Memory B cell (primary cell): ENCODE measurements around the gene PEX14.

ENCODE experiments used
- ATAC-seq: fragments of 150-1000 bp; cut with Tn5 transposase; 2 replicates; pipeline ENCODE4 v1.10.0; 2021; ENCODE audit warnings: low read depth, mild to moderate bottlenecking, moderate library complexity
- DNase-seq, 2 donors: peaks; one replicate each; pipeline ENCODE4 v3.0.0; 2022; ENCODE audit warnings: low spot score in 2 of 2
- H3K27ac Mint-ChIP-seq: one replicate; pipeline ENCODE4 v1.8.0; 2022; ENCODE audit warnings: mild to moderate bottlenecking, moderate library complexity, mixed read lengths
- H3K27me3 Mint-ChIP-seq: one replicate; pipeline ENCODE4 v1.8.0; 2022; ENCODE audit warnings: mixed read lengths
- H3K36me3 Mint-ChIP-seq: one replicate; pipeline ENCODE4 v1.8.0; 2022; ENCODE audit warnings: mild to moderate bottlenecking, mixed read lengths
- H3K4me1 Mint-ChIP-seq: one replicate; pipeline ENCODE4 v1.8.0; 2022; ENCODE audit warnings: mixed read lengths
- H3K4me3 Mint-ChIP-seq: one replicate; pipeline ENCODE4 v1.8.0; 2022; ENCODE audit warnings: mild to moderate bottlenecking, moderate library complexity, mixed read lengths
- H3K9me3 Mint-ChIP-seq: one replicate; pipeline ENCODE4 v1.8.0; 2022; ENCODE audit warnings: mixed read lengths

PEX14 gene

DNA sequence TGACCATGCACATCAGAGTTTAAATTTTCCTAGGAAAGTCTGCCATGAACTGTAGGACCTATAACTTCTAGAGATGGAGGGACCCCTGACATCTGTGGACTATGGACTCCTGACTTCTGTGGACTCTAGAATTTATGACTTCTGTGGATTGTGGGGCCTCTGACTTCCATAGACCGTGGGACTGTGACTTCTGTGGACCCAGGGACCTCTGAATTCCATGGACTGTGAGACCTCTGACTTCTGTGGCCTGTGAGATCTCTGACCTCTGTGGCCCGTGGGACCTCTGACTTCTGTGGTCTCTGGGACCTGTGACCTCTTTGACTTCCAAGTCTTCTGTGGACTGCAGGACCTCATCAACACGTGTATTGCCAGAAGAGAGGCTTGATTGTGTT is 36.7 kb downstream of the PEX14 start:
- peaks cover 47% of the 10 kb centered on the region for H3K4me1 Mint-ChIP-seq
- peaks cover 1% of the 10 kb centered on the region for H3K36me3 Mint-ChIP-seq
- H3K27ac Mint-ChIP-seq = peak overlapping the region; percentile 17
- H3K4me3 Mint-ChIP-seq = no peak overlapping the region
- no peaks in the 10 kb centered on the region for H3K9me3 Mint-ChIP-seq
- H3K27me3 Mint-ChIP-seq = no peaks in the 10 kb centered on the region
- no peak for DNase-seq
- no peak for ATAC-seq

DNA sequence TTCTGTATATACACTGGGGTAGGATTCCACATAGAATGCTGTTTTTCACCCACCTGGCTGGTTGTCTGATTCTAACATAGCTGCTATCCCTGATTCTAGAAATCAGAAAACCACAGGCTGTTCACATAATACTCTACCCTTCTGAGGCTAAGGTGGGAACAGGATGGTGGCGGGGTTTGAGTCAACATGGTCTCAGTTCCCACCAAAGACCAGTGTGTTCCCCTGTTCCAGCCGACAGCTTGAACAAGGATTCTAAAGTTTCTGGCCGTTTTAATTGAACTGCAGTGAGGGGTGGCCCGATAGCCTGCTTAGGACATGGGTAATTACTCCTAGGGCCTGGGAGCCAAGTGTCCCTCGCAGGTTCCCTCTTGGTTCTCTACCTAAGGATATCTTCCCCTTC is 38.4 kb downstream of the PEX14 start:
- Mint-ChIP-seq H3K9me3 (no peaks in the 10 kb centered on the region), H3K27ac (no peak overlapping the region), H3K4me1 (peaks cover 45% of the 10 kb centered on the region), H3K36me3 (no peaks in the 10 kb centered on the region), H3K27me3 (no peaks in the 10 kb centered on the region), H3K4me3 (no peak overlapping the region)
- DNase-seq (no peak), ATAC-seq (no peak)

DNA sequence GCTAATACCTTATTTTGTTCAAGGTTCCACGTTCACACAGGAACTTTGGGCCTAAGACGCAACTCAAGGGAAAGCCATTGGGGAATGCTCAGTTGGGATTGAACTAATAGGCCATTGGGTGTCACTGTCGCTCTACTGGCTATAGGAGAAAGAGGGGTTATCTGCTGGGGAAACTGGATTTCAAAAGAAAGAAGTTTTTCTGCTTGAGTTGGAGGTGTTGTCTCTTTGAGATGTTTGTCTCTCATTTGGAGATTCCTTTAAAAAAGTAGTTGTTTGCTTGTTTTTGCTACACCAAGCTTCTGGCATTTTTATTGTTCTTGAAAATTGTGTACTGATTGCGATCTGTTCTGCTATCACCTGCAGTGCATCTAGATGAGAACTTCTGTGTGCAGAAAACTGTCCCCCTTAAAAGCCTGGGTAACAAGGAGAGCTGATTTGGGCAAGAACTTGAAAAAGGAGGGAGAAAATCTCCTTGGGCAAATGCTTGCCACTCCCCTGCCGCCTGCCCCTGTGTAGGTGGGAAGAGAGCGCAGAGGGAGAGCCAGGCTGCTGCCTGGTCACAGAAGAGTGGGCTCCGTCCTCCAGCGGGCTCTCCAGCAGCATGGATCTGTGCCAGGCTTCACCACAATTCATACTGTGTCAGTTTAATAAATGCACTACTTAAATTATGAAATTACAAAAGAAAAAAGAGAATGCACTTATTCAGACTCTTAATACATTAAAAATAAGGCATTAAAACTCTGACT is 39.9 kb downstream of the PEX14 start:
- no peak overlapping the region for H3K27ac Mint-ChIP-seq
- H3K9me3 Mint-ChIP-seq = no peaks in the 10 kb centered on the region
- H3K4me1 Mint-ChIP-seq = peaks cover 45% of the 10 kb centered on the region
- no peak overlapping the region for H3K4me3 Mint-ChIP-seq
- H3K36me3 Mint-ChIP-seq = peaks cover under 1% of the 10 kb centered on the region
- DNase-seq (no peak), ATAC-seq (no peak)
- H3K27me3 Mint-ChIP-seq = no peaks in the 10 kb centered on the region

DNA sequence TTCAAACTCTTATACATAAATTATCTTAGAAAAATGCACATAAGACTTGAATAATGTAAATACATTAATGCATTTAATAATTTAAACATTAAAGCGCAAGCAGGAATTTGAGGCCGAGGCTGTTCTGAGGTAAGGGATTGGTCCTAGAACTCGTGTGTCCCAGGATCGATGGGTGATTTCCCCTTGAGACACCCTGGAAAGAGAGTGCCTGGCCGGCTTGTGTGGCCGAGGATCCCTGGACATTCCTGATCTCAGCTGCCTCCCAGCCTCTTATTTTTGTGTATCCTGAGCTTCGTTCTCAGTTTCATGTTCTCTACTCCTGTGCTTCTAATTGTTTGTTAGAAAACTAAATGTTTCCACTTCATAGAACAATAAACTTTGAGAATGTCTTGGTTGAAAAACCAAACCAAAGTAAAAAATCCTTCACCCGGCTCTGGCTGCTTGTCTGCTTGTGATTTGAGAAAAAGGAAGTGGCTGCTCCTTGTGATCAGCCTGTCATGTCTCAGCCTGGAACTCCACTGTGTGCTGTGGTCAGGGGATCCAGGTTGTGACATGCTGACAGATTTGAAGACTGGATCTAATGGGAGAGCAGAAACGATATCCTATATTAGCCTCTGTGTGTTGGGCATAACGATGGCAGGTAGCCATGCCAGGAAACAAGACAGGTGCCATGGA is 40.7 kb downstream of the PEX14 start:
- H3K27ac Mint-ChIP-seq = peak overlapping the region; percentile 71
- H3K4me1 Mint-ChIP-seq = peaks cover 39% of the 10 kb centered on the region
- ATAC-seq (no peak), DNase-seq (no peak)
- H3K4me3 Mint-ChIP-seq = no peak overlapping the region
- no peaks in the 10 kb centered on the region for H3K27me3 Mint-ChIP-seq
- no peaks in the 10 kb centered on the region for H3K9me3 Mint-ChIP-seq
- H3K36me3 Mint-ChIP-seq = peaks cover 2% of the 10 kb centered on the region

DNA sequence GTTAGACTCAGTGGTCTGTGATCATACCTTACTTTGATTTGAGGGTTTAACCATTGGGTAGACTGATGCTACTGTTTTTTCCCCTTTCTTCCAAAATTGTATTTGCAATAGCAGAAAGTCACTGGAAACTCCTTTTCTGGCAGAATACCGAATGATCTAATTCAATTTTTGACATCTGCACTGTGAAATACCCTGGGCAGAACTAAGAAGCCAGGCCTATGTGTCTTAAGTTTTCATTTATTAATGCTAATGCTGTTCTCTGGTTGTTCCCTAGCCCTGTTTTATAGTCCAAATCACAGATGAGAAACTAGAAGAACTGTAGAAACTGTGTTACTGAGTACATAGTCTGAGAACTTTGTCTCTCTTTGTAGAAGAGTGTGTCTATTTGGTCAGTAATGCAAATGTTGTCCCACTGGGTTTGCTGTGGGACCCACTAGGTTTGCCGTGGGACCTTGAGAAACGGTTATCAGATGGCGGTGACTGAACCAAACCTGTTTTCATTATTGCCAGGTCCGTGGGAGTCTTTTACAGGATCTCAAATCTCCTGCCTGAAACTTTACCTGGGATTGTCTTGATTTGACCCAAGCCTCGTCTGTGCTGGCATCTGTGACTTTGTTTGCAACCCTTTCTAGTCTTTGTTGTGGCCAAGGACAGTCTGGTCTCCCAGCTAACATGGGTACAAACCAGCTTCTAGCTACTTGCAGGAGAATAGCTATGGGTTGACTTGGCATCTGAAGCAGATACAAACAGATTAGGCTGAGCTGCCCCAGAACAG is 41.4 kb downstream of the PEX14 start:
- DNase-seq = no peak
- peak overlapping the region; percentile 71 for H3K27ac Mint-ChIP-seq
- no peak overlapping the region for H3K4me3 Mint-ChIP-seq
- ATAC-seq = no peak
- H3K27me3 Mint-ChIP-seq = no peaks in the 10 kb centered on the region
- peaks cover 36% of the 10 kb centered on the region for H3K4me1 Mint-ChIP-seq
- H3K9me3 Mint-ChIP-seq = no peaks in the 10 kb centered on the region
- peaks cover 5% of the 10 kb centered on the region for H3K36me3 Mint-ChIP-seq

DNA sequence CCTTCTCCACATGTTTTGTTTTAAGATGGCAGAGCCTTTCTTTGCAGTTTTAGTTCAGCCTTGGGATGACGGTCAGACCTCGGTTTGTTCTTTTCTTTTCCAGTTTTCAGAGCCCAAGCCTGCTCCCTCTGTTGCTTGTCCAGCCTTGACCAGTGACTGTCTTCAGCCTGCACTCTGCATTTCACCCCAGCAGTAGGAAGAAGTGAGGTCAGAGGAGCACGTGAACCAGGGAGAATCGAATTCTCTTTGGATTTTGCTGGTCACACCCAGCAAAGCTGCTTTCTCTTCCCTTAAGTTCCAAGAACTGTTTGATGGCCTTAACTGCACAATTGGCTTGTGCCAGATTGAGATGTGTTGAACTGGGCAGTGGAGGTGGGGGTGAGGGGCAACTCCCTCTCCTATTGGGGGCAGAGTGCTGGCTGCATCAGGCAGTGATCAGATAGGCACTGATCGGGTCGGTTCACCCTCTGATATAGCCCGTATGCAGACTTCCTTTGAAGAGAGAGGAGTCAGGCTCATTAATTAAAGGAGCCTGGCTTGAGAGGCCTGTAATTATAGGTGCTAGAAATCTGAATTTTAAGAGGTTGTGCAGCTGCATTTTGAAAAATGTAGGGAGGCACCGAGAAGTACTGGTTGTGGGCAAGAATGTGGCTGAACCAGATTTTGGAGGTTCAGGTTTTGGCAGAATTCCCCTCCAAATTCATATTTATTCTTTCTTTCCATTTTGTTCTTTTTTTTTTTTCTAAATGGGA is 42.4 kb downstream of the PEX14 start:
- H3K4me1 Mint-ChIP-seq = peaks cover 31% of the 10 kb centered on the region
- H3K27ac Mint-ChIP-seq = no peak overlapping the region

DNA sequence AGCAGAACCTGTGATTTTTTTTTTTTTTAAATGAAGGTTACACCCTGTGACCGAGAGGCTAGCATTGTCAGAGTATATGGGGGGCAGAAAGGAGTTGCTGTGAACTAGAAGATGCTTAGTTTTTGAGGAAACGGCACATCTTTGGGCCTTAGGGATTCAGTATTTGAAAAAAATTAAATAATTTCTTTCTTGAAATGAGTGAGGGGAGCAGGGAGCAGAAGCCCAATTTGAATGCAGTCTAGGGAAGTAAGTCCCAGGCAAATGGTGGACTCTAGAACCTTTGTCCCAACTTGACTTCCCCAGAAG is 42.9 kb downstream of the PEX14 start:
- no peaks in the 10 kb centered on the region for H3K9me3 Mint-ChIP-seq
- ATAC-seq (no peak), DNase-seq (no peak)
- H3K4me1 Mint-ChIP-seq = peaks cover 31% of the 10 kb centered on the region
- H3K27me3 Mint-ChIP-seq = no peaks in the 10 kb centered on the region
- no peak overlapping the region for H3K4me3 Mint-ChIP-seq
- H3K27ac Mint-ChIP-seq = no peak overlapping the region
- H3K36me3 Mint-ChIP-seq = peaks cover 6% of the 10 kb centered on the region

More for the DNA sequence above, 42.4 kb downstream of the PEX14 start:
- DNase-seq (no peak), ATAC-seq (no peak)
- Mint-ChIP-seq H3K27me3 (no peaks in the 10 kb centered on the region), H3K4me3 (no peak overlapping the region), H3K9me3 (no peaks in the 10 kb centered on the region), H3K36me3 (peaks cover 6% of the 10 kb centered on the region)

DNA sequence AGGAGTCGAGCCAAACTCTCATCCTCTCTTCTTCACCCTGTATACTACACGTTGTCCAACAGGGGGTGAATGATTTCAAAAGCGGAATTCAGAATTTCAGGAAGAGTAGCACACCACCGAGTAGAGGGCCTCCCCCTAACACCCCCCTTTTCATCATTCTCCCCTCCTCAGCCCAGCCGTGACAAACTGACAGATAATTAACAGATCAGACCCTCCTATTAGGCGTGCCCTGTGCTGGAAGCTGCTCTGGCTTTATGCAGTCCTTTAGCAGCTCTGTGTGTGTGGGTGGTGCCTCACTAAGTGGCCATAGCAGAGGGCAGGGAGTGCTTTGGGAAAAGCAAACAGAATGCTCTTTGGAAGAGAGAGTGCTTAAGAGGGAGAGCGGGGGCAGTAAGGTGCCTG is 44.3 kb downstream of the PEX14 start:
- DNase-seq (no peak), ATAC-seq (no peak)
- H3K27ac Mint-ChIP-seq = no peak overlapping the region
- no peaks in the 10 kb centered on the region for H3K27me3 Mint-ChIP-seq
- H3K4me1 Mint-ChIP-seq = peaks cover 24% of the 10 kb centered on the region
- peaks cover 7% of the 10 kb centered on the region for H3K36me3 Mint-ChIP-seq
- H3K4me3 Mint-ChIP-seq = no peak overlapping the region
- H3K9me3 Mint-ChIP-seq = no peaks in the 10 kb centered on the region

DNA sequence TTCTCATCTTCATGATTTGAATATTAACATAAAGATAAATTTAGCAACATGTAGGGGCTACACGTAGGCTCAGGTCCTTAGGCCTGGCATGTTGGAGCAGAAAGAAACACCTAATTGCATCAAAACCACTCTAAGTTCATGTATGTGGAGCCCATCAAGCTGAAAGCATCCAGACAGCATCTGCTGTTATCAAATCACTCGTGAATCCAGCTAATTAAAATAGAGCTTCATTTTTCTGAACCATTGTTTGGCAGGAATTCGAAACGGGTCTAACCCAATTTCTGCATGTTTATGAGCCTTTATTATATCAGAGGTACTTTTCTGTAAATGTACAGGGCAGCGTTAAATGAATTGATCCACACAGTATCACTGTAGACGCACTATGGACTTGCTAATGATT is 45.7 kb downstream of the PEX14 start:
- H3K9me3 Mint-ChIP-seq = no peaks in the 10 kb centered on the region
- H3K4me3 Mint-ChIP-seq = no peak overlapping the region
- H3K4me1 Mint-ChIP-seq = peaks cover 15% of the 10 kb centered on the region
- no peak for DNase-seq
- no peaks in the 10 kb centered on the region for H3K27me3 Mint-ChIP-seq
- ATAC-seq = no peak
- peaks cover 8% of the 10 kb centered on the region for H3K36me3 Mint-ChIP-seq
- H3K27ac Mint-ChIP-seq = no peak overlapping the region

DNA sequence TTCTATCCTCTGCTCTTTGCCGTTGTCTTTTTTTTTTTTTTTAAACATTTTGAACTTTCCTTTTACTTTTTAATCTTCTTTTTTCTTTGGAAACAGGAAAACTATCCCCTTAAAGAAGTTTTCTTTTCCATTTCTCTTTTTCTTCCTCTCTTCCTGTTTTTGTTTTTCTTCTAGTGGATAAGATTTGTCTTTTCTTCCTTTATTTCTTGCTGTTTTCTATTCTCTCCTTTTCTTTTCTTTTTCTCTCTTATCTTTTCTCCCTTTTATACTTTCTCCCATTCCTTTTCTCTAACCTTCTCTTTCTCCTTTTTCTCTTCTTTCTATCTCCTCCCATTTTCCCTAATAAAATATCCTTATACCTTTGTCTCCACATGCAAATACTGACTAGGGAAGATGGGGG is 46.2 kb downstream of the PEX14 start:
- H3K4me1 Mint-ChIP-seq = peaks cover 12% of the 10 kb centered on the region
- no peak overlapping the region for H3K27ac Mint-ChIP-seq

DNA sequence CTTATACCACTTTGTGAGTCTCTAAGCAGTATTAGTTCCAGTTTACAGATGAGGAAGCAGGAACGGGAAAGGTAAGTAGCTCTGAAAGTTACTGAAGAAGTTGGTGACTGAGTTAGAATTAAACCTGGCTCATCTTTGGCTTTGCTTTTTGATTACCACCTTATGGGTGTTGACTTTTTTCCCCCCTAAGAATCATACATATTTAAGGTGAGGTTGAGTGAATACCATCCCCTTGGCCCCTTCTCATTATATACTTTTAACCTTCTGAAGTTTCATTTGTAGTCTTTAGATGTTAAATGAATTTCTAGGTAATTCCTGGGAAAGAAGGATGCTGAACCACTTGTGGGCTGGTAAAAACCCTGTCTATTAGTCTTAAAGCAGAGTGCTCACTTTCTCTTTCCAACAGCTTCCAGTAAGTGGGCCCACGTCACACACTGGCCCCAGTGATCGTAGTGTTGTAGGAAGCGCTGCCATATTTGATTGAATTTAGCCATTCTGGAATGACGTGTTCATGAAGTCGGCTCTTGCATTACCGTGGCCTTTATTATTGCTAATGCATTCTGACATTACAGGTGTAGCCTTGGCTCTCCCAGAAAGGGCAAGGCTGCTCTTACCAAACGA is 46.9 kb downstream of the PEX14 start:
- H3K4me3 Mint-ChIP-seq = no peak overlapping the region
- no peaks in the 10 kb centered on the region for H3K27me3 Mint-ChIP-seq
- H3K4me1 Mint-ChIP-seq = peaks cover 12% of the 10 kb centered on the region
- no peak for ATAC-seq
- no peaks in the 10 kb centered on the region for H3K9me3 Mint-ChIP-seq
- H3K36me3 Mint-ChIP-seq = peaks cover 8% of the 10 kb centered on the region
- DNase-seq = no peak
- H3K27ac Mint-ChIP-seq = no peak overlapping the region

More for the DNA sequence above, 46.2 kb downstream of the PEX14 start:
- no peak for ATAC-seq
- H3K4me3 Mint-ChIP-seq = no peak overlapping the region
- peaks cover 8% of the 10 kb centered on the region for H3K36me3 Mint-ChIP-seq
- DNase-seq = no peak
- no peaks in the 10 kb centered on the region for H3K9me3 Mint-ChIP-seq
- no peaks in the 10 kb centered on the region for H3K27me3 Mint-ChIP-seq

DNA sequence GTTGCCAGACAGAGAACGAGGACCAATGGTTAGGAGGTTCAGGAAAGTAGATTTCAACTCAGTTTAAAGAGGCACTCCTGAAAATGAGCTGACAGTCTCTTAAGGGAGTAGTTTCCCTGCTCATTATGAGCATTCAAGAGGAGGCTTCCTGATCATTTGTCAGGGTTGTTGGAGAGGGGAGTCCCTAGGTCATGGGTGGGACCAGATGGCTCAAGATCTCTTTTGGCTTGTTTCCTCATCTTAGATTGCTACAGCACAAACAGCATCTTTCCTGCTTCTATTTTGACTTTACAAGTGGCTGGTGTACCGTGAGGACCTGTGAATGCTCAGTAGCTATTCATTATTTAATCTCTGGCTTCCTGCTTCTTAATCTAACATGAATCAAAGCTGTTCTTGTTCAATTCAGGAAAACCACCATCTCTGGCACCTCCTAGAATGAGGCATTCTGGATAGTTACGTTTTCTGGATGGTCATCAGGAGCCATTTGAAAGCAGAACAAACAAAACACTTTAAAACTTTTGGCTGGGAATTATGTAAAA is 47.6 kb downstream of the PEX14 start:
- Mint-ChIP-seq H3K9me3 (no peaks in the 10 kb centered on the region), H3K27me3 (no peaks in the 10 kb centered on the region)

DNA sequence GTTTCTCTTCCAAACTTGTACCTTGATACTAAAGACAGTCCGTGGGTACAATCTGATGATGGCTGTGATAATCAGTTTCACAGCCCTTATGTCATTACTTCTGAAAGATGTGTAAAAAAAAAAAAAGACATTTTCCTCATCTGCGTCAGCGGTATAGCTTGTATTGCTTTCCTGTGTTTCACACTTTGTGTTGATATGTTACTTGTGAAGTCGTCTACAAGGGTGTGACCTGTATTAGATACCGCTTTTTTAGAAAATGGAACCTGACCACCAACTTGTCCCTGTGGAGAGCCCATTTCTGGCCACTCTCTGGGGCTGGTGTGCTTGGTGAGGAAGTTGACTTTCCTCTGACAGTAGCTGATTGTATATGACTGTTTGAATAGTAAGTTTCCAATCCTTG is 50.5 kb downstream of the PEX14 start:
- Mint-ChIP-seq H3K9me3 (no peaks in the 10 kb centered on the region), H3K36me3 (peaks cover 6% of the 10 kb centered on the region), H3K4me1 (peaks cover 6% of the 10 kb centered on the region), H3K27me3 (no peaks in the 10 kb centered on the region), H3K4me3 (no peak overlapping the region), H3K27ac (no peak overlapping the region)
- no peak for ATAC-seq
- no peak for DNase-seq

More for the DNA sequence above, 47.6 kb downstream of the PEX14 start:
- Mint-ChIP-seq H3K36me3 (peaks cover 8% of the 10 kb centered on the region), H3K27ac (no peak overlapping the region), H3K4me3 (no peak overlapping the region), H3K4me1 (peaks cover 7% of the 10 kb centered on the region)
- no peak for ATAC-seq
- DNase-seq = no peak
